Naive B cell (primary cell): Measurements from ENCODE around the gene ARL8B. TPM values are rescaled to one million over a fixed set of nuclear protein-coding genes. Genes with fewer than 3 reads are reported as not detected.
"Not testable (repeated sequence)": the region's sequence is repeated elsewhere in the genome, so short reads cannot be mapped to it uniquely, and the experiment has no call there.

Experiments used
- ATAC-seq, 2 donors: fragments of 150-1000 bp; cut with Tn5 transposase; 2 replicates each; pipeline ENCODE4 v1.10.0; 2021; ENCODE audit warnings: low read depth in 2 of 2, mild to moderate bottlenecking in 2 of 2, moderate library complexity in 2 of 2
- DNase-seq: peaks from one replicate; pipeline ENCODE4 v3.0.0; 2022
- H3K27ac Mint-ChIP-seq, 6 donors: one replicate each; pipeline ENCODE4 v1.8.0; 2020 to 2022; ENCODE audit warnings: mild to moderate bottlenecking in 6 of 6, mixed read lengths in 6 of 6, moderate library complexity in 5 of 6, inconsistent platforms in 2 of 6
- H3K27me3 Mint-ChIP-seq, 3 donors: one replicate each; pipeline ENCODE4 v1.8.0; 2021 to 2022; ENCODE audit warnings: mixed read lengths in 3 of 3, mild to moderate bottlenecking in 1 of 3
- H3K36me3 Mint-ChIP-seq, 2 donors: one replicate each; pipeline ENCODE4 v1.8.0; 2020 to 2022; ENCODE audit warnings: mixed read lengths in 2 of 2, inconsistent platforms in 1 of 2, mild to moderate bottlenecking in 1 of 2
- H3K4me1 Mint-ChIP-seq, 3 donors: one replicate each; pipeline ENCODE4 v1.8.0; 2020 to 2022; ENCODE audit warnings: mixed read lengths in 3 of 3, inconsistent platforms in 1 of 3, mild to moderate bottlenecking in 1 of 3, moderate library complexity in 1 of 3
- H3K4me3 Mint-ChIP-seq, 8 donors: one replicate each; pipeline ENCODE4 v1.8.0; 2020 to 2022; ENCODE audit warnings: mild to moderate bottlenecking in 8 of 8, mixed read lengths in 8 of 8, moderate library complexity in 8 of 8, inconsistent platforms in 2 of 8
- H3K9me3 Mint-ChIP-seq, 7 donors: one replicate each; pipeline ENCODE4 v1.8.0; 2020 to 2022; ENCODE audit warnings: mixed read lengths in 7 of 7, mild to moderate bottlenecking in 5 of 7, inconsistent platforms in 2 of 7, moderate library complexity in 1 of 7
- polyA plus RNA-seq, 6 donors: library from polyadenylated mRNA; unstranded; fragments of 300-500 nt; fragmentation: Illumina TruSeq; gene quantifications; one replicate each; pipeline ENCODE4 v1.2.3, GENCODE V29; 2021; ENCODE audit warnings: low read depth in 6 of 6

The ARL8B gene
- polyA plus RNA-seq, 6 donors from 2014 or later: 36.7 to 64.8 (median 60.6) TPM

DNA sequence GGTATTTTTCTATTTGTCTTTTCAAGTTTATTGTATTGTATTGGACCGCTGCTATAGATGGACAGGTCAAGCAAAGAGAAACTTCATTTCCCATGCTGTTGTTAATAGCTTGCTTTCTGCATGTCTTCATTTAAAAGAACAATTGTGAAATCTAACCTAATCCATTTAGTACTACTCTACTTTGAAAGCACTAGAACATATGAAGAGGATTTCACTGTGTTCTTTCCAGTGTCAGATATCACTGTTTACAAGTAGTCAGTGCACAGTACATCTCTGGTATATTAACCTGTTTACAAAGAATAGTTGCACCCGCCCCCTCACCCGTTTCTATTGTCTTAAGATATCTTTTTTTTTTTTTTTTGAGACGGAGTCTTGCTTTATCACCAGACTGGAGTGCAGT, 43.6 kb downstream of the ARL8B start:
- H3K36me3 Mint-ChIP-seq: peaks cover 0 to 5% of the 10 kb centered on the region in 2 donors
- H3K27ac Mint-ChIP-seq: peak overlapping the region in 4 of 6 donors; percentile 26 to 82 (median 66)
- peak overlapping the region in 1 of 8 donors; percentile 15 for H3K4me3 Mint-ChIP-seq
- H3K27me3 Mint-ChIP-seq: no peaks in the 10 kb centered on the region
- ATAC-seq (no peak), DNase-seq (no peak)
- peaks cover 0 to 2% (median 0%) of the 10 kb centered on the region in 7 donors for H3K9me3 Mint-ChIP-seq
- H3K4me1 Mint-ChIP-seq: peaks cover 31 to 76% (median 61%) of the 10 kb centered on the region in 3 donors

DNA sequence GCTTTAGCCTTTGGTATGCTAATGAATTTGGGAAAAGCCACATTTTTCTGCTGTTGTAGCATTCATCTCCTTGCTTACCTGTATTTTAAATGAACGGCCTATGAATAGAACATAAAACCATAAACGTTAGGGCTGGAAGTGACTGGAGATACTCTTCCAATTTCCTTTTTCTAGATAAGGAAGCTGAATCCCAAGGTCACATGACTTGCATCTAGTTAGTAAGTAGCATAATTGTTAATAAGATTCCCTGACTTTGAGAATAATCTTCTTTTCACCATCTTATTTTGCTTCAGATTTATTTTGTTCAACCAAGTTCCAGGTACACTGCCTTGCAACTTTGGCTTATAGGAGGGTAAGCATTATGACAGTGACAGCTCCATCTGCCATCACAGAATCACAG, 44.8 kb downstream of the ARL8B start:
- no peaks in the 10 kb centered on the region for H3K27me3 Mint-ChIP-seq
- H3K4me3 Mint-ChIP-seq: no peak overlapping the region
- ATAC-seq (no peak), DNase-seq (no peak)
- H3K4me1 Mint-ChIP-seq: peaks cover 21 to 65% (median 50%) of the 10 kb centered on the region in 3 donors
- H3K36me3 Mint-ChIP-seq: peaks cover 0 to 5% of the 10 kb centered on the region in 2 donors
- peaks cover 0 to 2% (median 0%) of the 10 kb centered on the region in 7 donors for H3K9me3 Mint-ChIP-seq
- peak overlapping the region in 2 of 6 donors; percentile 11 to 55 for H3K27ac Mint-ChIP-seq

DNA sequence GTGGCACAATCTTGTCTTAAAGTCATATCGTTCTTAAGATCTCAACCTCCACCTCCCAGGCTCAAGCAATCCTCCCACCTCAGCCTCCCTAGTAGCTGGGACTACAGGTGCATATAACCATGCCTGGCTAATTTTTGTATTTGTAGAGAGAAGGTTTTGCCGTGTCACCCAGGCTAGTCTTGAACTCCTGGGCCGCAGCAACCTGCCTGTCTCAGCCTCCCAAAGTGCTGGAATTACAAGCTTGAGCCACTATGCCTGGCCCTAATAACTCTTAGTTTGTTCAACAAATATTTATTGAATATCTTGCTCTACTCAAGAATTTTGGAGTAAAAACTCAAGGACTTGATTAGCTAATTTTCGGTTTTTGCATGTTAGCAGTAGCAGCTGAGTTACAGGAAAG, 46.0 kb downstream of the ARL8B start:
- Mint-ChIP-seq H3K27me3 (no peaks in the 10 kb centered on the region), H3K36me3 (peaks cover 6 to 10% of the 10 kb centered on the region in 2 donors), H3K4me3 (no peak overlapping the region), H3K9me3 (peaks cover 0 to 2% (median 0%) of the 10 kb centered on the region in 7 donors), H3K27ac (peak overlapping the region in 2 of 6 donors; percentile 35 to 78), H3K4me1 (peaks cover 19 to 54% (median 42%) of the 10 kb centered on the region in 3 donors)
- no peak for ATAC-seq
- DNase-seq: no peak

DNA sequence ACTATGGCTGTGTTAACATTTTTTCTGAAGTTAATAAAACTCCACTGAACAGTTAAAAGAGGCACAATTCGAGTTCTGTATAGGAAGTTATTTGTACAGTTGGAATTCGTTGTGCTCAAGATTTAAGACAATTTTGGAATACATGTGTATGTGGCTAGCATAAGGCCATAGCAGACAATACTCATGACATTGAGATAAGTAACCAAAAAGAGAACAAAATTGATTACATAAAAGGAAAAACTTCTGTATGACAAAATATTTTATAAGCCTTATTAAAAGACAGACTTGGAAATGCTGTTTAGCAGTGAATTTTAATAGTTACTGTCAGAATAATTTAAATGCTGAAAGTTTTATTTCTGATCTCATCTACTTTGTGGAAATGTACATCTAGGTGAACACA, 47.7 kb downstream of the ARL8B start:
- no peak for DNase-seq
- Mint-ChIP-seq H3K27me3 (no peaks in the 10 kb centered on the region), H3K9me3 (peaks cover 0 to 2% (median 0%) of the 10 kb centered on the region in 7 donors), H3K4me1 (peaks cover 17 to 42% (median 32%) of the 10 kb centered on the region in 3 donors), H3K27ac (peak overlapping the region in 4 of 6 donors; percentile 24 to 85 (median 56)), H3K4me3 (no peak overlapping the region), H3K36me3 (peaks cover 9 to 11% of the 10 kb centered on the region in 2 donors)
- no peak for ATAC-seq

DNA sequence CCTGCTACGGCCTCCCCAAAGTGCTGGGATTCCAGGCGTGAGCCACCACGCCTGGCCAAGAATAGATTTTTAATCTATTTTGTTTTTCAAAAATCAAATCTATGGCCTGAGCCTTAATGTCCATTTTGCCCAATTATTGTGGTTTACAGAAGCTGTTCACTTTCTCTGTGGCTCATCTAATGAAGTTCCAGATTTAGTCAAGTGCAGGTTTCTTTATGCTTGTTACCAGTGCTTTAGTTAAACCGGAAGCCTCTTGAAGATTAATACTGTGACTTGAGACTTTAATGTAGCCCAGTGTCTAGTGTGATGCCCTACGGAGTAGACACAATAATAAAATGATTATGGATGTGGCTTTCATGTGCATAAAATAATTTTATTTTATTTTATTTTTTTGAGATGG, 48.9 kb downstream of the ARL8B start:
- peaks cover 0 to 2% (median 0%) of the 10 kb centered on the region in 7 donors for H3K9me3 Mint-ChIP-seq
- peaks cover 9 to 11% of the 10 kb centered on the region in 2 donors for H3K36me3 Mint-ChIP-seq
- DNase-seq: no peak
- no peak for ATAC-seq
- no peak overlapping the region for H3K27ac Mint-ChIP-seq
- peaks cover 17 to 31% (median 29%) of the 10 kb centered on the region in 3 donors for H3K4me1 Mint-ChIP-seq
- no peaks in the 10 kb centered on the region for H3K27me3 Mint-ChIP-seq
- no peak overlapping the region for H3K4me3 Mint-ChIP-seq

DNA sequence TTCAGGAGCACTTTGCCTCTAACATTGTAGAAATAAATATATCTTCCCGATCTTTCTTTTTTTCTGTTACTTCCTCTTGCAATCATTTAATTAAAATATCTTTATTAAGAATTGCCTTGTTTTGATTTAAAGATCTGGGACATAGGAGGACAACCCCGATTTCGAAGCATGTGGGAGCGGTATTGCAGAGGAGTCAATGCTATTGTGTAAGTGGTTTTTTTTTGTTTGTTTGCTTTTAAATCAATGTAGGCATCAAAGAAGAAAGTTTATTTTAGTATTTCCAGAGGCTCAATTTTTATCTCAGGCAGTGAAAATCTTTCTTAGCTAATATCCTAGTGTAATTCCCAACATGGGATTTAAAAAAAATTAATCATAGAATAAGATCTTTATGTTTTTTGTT, 49.9 kb downstream of the ARL8B start:
- Mint-ChIP-seq H3K9me3 (peaks cover 0 to 2% (median 0%) of the 10 kb centered on the region in 7 donors), H3K36me3 (peaks cover 5 to 9% of the 10 kb centered on the region in 2 donors), H3K4me3 (no peak overlapping the region), H3K27me3 (no peaks in the 10 kb centered on the region), H3K4me1 (peaks cover 19 to 29% (median 29%) of the 10 kb centered on the region in 3 donors), H3K27ac (peak overlapping the region in 2 of 6 donors; percentile 19 to 58)
- ATAC-seq: no peak
- no peak for DNase-seq

DNA sequence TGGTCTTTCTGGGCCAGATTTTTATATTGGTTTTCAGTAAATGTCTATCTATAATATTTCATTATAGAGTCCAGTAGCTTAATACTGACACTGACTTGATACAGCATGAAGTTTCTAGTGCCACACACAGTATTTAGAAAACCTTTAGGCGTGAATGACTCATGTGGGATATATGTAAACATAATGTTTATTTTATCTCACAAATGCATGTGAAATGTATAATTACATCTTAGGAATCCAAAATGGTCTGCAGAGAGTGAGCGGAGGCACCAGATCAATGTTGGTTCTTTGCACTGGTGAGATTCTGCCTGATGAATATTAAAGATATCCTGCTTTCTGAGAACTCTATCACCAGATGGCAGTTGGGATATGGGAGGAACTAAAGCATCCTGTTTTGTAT, 56.9 kb downstream of the ARL8B start:
- not testable (repeated sequence) for ATAC-seq, H3K27me3 Mint-ChIP-seq, DNase-seq
- Mint-ChIP-seq H3K4me1 (peaks cover 51 to 76% (median 52%) of the 10 kb centered on the region in 3 donors), H3K27ac (peak overlapping the region in 4 of 6 donors; percentile 24 to 98 (median 74)), H3K9me3 (peaks cover 0 to 11% (median 2%) of the 10 kb centered on the region in 7 donors), H3K4me3 (peak overlapping the region in 3 of 8 donors; percentile 6 to 68 (median 65)), H3K36me3 (peaks cover 13 to 25% of the 10 kb centered on the region in 2 donors)

DNA sequence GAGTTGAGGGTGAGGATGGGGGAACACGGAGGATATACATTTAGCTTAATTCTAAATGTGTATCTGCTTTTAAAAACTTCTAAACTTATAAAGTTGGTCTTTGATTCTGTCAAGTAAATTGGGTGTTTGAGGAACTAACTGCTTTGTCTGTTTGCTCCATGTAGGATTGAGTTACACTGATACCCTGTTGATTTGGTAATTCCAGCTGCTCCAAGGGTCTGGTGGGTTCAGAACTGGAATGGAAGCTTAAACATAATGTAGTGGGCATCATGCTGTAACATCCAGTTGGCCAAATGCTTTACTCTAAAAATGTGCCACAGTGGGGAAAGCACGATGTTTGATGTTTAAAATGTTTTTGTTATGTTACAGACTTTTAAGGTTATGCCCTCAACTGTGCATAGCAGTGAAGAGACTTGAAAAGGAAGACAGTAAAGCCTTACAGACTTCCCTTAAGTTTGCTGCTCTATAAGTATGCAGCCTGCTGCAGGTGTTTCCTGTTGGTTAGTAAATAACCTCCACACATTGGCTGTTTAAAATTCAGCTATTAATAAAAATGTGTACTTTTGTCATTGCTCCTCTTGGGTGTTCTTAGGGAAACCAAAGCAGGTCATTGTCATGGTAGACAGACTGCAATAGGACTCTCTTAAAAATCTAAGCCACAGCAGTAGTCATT, 59.5 kb downstream of the ARL8B start:
- peaks cover 13 to 25% of the 10 kb centered on the region in 2 donors for H3K36me3 Mint-ChIP-seq
- H3K4me3 Mint-ChIP-seq: peak overlapping the region; percentile 53 to 88 (median 78)
- H3K4me1 Mint-ChIP-seq: peaks cover 64 to 98% (median 73%) of the 10 kb centered on the region in 3 donors
- peak; percentile 92 to 95 for ATAC-seq
- H3K27me3 Mint-ChIP-seq: no peaks in the 10 kb centered on the region
- peak; percentile 83 for DNase-seq
- peak overlapping the region; percentile 88 to 98 (median 96) for H3K27ac Mint-ChIP-seq
- H3K9me3 Mint-ChIP-seq: peaks cover 0 to 11% (median 2%) of the 10 kb centered on the region in 7 donors

DNA sequence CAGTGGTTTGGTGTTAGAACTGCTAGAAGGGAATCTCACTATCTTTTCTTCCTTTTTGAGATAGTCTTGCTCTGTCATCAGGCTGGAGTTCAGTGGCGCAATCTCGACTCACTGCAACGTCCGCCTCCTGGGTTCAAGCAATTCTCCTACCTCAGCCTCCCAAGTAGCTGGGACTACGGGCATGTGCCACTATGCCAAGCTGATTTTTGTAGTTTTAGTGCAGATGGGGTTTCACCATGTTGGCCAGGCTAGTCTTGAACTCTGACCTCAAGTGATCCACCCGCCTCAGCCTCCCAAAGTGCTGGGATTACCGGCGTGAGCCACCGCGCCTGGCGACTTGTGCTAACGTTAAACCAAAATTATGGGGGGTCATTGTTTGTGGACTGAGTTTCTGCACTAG, 61.6 kb downstream of the ARL8B start:
- H3K9me3 Mint-ChIP-seq, H3K27me3 Mint-ChIP-seq, ATAC-seq, DNase-seq: not testable (repeated sequence)
- Mint-ChIP-seq H3K4me3 (peak overlapping the region in 5 of 8 donors; percentile 11 to 78 (median 16)), H3K36me3 (peaks cover 8 to 17% of the 10 kb centered on the region in 2 donors), H3K4me1 (peaks cover 54 to 78% (median 67%) of the 10 kb centered on the region in 3 donors), H3K27ac (peak overlapping the region in 5 of 6 donors; percentile 54 to 98 (median 84))

DNA sequence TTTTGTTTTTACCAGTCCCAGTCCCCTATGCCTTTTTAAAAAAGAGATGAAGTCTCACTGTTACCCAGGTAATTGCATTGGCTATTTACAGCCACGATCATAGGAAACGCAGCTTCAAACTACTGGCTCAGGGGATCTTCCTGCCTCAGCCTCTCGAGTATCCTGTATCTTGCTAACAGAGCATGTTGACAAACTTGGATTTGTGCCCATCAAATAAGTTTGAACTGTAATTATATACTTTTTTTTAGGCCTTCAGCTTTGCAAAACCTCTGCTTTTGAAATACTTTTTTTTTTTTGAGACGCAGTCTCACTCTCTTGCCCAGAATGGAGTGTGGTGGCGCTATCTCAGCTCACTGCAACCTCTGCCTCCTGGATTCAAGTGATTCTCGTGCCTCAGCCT, 62.4 kb downstream of the ARL8B start:
- Mint-ChIP-seq H3K4me3 (peak overlapping the region; percentile 19 to 98 (median 79)), H3K36me3 (peaks cover 7 to 11% of the 10 kb centered on the region in 2 donors), H3K4me1 (peaks cover 47 to 77% (median 65%) of the 10 kb centered on the region in 3 donors), H3K27ac (peak overlapping the region; percentile 78 to 98 (median 84)), H3K9me3 (no peaks in the 10 kb centered on the region), H3K27me3 (no peaks in the 10 kb centered on the region)
- ATAC-seq (no peak), DNase-seq (no peak)

DNA sequence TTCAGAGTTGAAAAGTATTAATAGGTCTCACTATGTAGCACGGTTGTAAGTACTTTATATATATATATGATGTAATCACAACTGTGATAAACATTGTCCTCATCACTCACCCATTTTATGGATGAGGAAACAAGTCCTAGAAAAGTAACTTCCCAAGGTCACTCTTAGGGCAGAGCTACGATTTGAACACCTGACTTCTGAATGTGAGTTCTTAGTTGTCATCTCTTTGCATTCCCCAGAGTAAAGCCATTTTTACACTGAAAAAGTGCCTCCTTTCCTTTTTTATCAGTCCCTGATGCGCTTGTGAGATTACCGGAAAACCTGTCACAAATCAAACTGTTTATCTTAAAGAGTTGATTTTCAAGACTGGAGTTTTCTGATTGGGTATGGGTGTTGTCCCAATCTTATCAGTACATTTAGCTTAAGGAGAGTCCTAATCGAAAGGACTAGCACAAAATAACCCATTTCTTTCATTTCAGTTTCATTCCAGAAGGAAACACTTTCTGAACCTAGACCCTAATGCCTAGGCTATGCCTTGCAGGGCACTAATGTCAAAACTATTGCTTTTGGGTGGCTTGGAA, 63.1 kb downstream of the ARL8B start:
- DNase-seq (no peak), ATAC-seq (no peak)
- Mint-ChIP-seq H3K36me3 (peaks cover 6 to 7% of the 10 kb centered on the region in 2 donors), H3K4me3 (peak overlapping the region in 7 of 8 donors; percentile 30 to 98 (median 95)), H3K27ac (peak overlapping the region; percentile 70 to 98 (median 84)), H3K4me1 (peaks cover 44 to 77% (median 68%) of the 10 kb centered on the region in 3 donors), H3K9me3 (no peaks in the 10 kb centered on the region), H3K27me3 (no peaks in the 10 kb centered on the region)

DNA sequence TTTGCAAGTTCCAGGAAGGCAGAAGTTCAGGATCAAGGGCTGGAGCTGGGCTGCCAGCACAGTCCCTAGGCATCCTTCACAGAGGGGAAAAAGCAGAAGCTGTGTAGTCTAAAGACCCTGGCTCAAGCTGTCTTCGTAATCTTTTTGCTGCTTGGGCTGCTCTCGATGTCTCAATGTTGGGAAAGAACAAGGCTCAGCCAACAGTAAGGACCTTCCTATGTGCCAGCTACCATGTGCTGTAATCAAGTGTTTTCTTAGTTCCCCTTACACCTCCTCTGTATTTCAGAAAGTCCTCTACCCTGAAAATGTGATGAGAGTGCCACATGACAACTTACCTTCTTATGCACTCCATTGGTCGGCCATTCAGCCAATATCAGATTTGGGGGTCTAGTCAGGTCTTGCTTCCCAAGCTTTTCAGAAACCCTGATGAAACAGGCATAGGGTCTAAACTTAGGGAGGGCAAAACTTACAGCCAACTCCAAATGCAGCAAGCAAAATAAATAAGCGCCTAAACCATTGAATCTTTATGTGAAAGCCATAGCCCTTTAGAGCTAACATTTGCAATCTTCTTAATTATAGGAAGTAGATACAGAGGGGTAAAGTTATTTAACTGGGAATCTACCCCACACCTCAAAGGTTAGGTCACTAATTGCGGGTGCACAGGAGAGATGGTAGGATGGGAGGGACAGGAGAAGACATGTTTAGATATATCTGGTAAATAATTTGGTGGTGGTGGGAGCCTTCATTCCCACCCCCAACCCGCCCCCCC, 64.2 kb downstream of the ARL8B start:
- H3K4me3 Mint-ChIP-seq: peak overlapping the region; percentile 72 to 98 (median 96)
- H3K27ac Mint-ChIP-seq: peak overlapping the region; percentile 84 to 98 (median 96)
- ATAC-seq: no peak
- H3K9me3 Mint-ChIP-seq: no peaks in the 10 kb centered on the region
- H3K36me3 Mint-ChIP-seq: peaks cover 6 to 7% of the 10 kb centered on the region in 2 donors
- no peaks in the 10 kb centered on the region for H3K27me3 Mint-ChIP-seq
- H3K4me1 Mint-ChIP-seq: peaks cover 40 to 72% (median 65%) of the 10 kb centered on the region in 3 donors
- no peak for DNase-seq

DNA sequence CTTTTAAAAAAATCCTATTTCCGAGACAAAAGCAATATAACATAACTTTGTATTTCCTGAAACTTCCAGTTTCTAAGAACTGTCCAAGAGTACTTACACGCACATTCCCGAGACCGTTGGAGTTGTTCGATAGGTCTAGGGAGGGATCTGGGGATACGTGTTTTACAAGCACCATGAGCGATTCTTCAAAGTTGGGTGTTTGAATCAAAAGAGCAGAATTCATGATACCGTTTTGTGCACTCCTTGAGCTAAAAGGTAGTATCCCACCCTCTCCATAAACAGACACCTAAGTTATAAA, 64.7 kb downstream of the ARL8B start:
- peaks cover 6 to 7% of the 10 kb centered on the region in 2 donors for H3K36me3 Mint-ChIP-seq
- peak overlapping the region in 5 of 6 donors; percentile 74 to 98 (median 97) for H3K27ac Mint-ChIP-seq
- H3K9me3 Mint-ChIP-seq: no peaks in the 10 kb centered on the region
- ATAC-seq (no peak), DNase-seq (no peak)
- no peaks in the 10 kb centered on the region for H3K27me3 Mint-ChIP-seq
- H3K4me3 Mint-ChIP-seq: peak overlapping the region; percentile 94 to 98 (median 96)
- peaks cover 41 to 73% (median 64%) of the 10 kb centered on the region in 3 donors for H3K4me1 Mint-ChIP-seq
